Tibial nerve (tissue), 3 donors: ENCODE results near the gene ANK2.

Experiments
- POLR2A ChIP-seq, 2 donors: fragments of 450-650 bp; IDR thresholded peaks; one replicate each; pipeline ENCODE4 v1.6.1; 2017; ENCODE audit warnings: antibody characterized with exemption in 2 of 2, mild to moderate bottlenecking in 2 of 2, moderate library complexity in 2 of 2
- TF ChIP-seq, protein P1 (sequence below), 5 experiments: fragments of 200-600 bp in 3 of 5; fragments of 450-650 bp in 2 of 5; sonication (generic) in 3 of 5; IDR thresholded peaks; one replicate each; pipeline ENCODE4 v1.5.1; 2016 to 2019; ENCODE audit warnings: antibody characterized with exemption in 5 of 5, mild to moderate bottlenecking in 3 of 5, moderate library complexity in 2 of 5

DNA sequence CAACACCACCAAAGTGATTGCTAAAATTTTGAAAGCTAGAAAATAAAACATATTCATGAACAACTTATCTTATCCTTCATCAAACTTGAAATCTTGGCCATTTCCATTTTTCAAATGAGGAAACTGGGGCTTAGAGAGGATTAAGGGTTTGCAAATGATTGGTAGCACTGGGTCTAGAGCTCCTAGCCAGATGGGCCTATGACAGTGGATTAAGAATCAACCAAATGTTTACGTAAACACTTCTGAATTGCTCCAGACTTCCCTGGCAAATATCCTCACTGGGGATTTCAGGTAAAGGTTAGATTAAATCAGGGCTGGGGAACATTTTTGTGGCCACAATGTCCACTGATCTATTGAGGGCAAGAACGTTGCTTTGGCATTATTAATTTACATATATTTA lies 241.2 kb downstream of the ANK2 start:
- TF ChIP-seq, protein P1, sequence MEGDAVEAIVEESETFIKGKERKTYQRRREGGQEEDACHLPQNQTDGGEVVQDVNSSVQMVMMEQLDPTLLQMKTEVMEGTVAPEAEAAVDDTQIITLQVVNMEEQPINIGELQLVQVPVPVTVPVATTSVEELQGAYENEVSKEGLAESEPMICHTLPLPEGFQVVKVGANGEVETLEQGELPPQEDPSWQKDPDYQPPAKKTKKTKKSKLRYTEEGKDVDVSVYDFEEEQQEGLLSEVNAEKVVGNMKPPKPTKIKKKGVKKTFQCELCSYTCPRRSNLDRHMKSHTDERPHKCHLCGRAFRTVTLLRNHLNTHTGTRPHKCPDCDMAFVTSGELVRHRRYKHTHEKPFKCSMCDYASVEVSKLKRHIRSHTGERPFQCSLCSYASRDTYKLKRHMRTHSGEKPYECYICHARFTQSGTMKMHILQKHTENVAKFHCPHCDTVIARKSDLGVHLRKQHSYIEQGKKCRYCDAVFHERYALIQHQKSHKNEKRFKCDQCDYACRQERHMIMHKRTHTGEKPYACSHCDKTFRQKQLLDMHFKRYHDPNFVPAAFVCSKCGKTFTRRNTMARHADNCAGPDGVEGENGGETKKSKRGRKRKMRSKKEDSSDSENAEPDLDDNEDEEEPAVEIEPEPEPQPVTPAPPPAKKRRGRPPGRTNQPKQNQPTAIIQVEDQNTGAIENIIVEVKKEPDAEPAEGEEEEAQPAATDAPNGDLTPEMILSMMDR (IDR thresholded peaks at IDR 0.05): no peak
- TF ChIP-seq POLR2A (IDR thresholded peaks at IDR 0.05): no peak
